Loucy (cell line): ENCODE results near the gene LCN12.
A peak's percentile ranks its signal among the peaks of the same experiment; 100 is the strongest.

Source experiments
- H2AFZ ChIP-seq: fragments of 200-600 bp; sonication (generic); 2 replicates; pipeline ENCODE4 v1.6.0; 2016; ENCODE audit warnings: antibody characterized with exemption, mild to moderate bottlenecking, low read length, moderate library complexity
- H3F3A ChIP-seq: fragments of 200-600 bp; 2 replicates; pipeline ENCODE4 v1.6.0; 2016; ENCODE audit warnings: antibody characterized with exemption, low read depth, mild to moderate bottlenecking
- H3K27me3 ChIP-seq: fragments of 200-600 bp; sonication (generic); 2 replicates; pipeline ENCODE4 v1.6.1; 2014; ENCODE audit warnings: low read length, mild to moderate bottlenecking; ENCODE audit not compliant: insufficient read depth, poor library complexity, severe bottlenecking
- H3K36me3 ChIP-seq: fragments of 200-600 bp; sonication (generic); 2 replicates; pipeline ENCODE4 v1.6.1; 2016; ENCODE audit warnings: low read length; ENCODE audit not compliant: insufficient read depth
- H3K4me1 ChIP-seq: fragments of 200-600 bp; sonication (generic); 2 replicates; pipeline ENCODE4 v1.5.1; 2014; ENCODE audit warnings: low read length, mild to moderate bottlenecking; ENCODE audit not compliant: insufficient read depth, poor library complexity, severe bottlenecking
- H3K4me2 ChIP-seq: fragments of 200-600 bp; sonication (generic); 2 replicates; pipeline ENCODE4 v1.6.0; 2014; ENCODE audit warnings: antibody characterized with exemption, low read length, low read depth, mild to moderate bottlenecking; ENCODE audit not compliant: poor library complexity, severe bottlenecking
- H3K4me3 ChIP-seq: fragments of 200-600 bp; sonication (generic); 2 replicates; pipeline ENCODE4 v1.5.1; 2014; ENCODE audit warnings: low read length, mild to moderate bottlenecking, mixed read lengths; ENCODE audit not compliant: poor library complexity, severe bottlenecking
- H3K79me2 ChIP-seq: fragments of 200-600 bp; sonication (generic); 2 replicates; pipeline ENCODE4 v1.6.1; 2014; ENCODE audit warnings: low read length; ENCODE audit not compliant: insufficient read depth
- H3K9ac ChIP-seq: fragments of 200-600 bp; sonication (generic); 2 replicates; pipeline ENCODE4 v1.6.0; 2014; ENCODE audit warnings: mild to moderate bottlenecking, low read depth, low read length, moderate library complexity; ENCODE audit not compliant: poor library complexity, severe bottlenecking
- H3K9me2 ChIP-seq: fragments of 200-600 bp; sonication (generic); replicated peaks from 2 replicates; pipeline ENCODE4 v1.6.1; 2016; ENCODE audit warnings: low read depth, low read length, mixed read lengths
- H3K9me3 ChIP-seq: fragments of 200-600 bp; sonication (generic); 2 replicates; pipeline ENCODE4 v1.6.1; 2014; ENCODE audit warnings: mild to moderate bottlenecking, antibody characterized with exemption, low read length, low read depth; ENCODE audit not compliant: insufficient read depth
- H4K20me1 ChIP-seq: fragments of 200-600 bp; sonication (generic); 2 replicates; pipeline ENCODE4 v1.6.0; 2014; ENCODE audit warnings: antibody characterized with exemption, low read length, mild to moderate bottlenecking; ENCODE audit not compliant: insufficient read depth, poor library complexity, severe bottlenecking
- EZH2phosphoT487 ChIP-seq: fragments of 200-600 bp; IDR thresholded peaks from 2 replicates; pipeline ENCODE4 v1.6.1; 2018; ENCODE audit warnings: antibody characterized with exemption, mild to moderate bottlenecking, moderate library complexity, borderline replicate concordance
- TF ChIP-seq, protein P1 (sequence below): fragments of 200-600 bp; sonication (generic); conservative IDR thresholded peaks from 2 replicates; pipeline ENCODE4 v1.5.1; 2014; ENCODE audit warnings: mild to moderate bottlenecking, antibody characterized with exemption, low read length

Gene LCN12

DNA sequence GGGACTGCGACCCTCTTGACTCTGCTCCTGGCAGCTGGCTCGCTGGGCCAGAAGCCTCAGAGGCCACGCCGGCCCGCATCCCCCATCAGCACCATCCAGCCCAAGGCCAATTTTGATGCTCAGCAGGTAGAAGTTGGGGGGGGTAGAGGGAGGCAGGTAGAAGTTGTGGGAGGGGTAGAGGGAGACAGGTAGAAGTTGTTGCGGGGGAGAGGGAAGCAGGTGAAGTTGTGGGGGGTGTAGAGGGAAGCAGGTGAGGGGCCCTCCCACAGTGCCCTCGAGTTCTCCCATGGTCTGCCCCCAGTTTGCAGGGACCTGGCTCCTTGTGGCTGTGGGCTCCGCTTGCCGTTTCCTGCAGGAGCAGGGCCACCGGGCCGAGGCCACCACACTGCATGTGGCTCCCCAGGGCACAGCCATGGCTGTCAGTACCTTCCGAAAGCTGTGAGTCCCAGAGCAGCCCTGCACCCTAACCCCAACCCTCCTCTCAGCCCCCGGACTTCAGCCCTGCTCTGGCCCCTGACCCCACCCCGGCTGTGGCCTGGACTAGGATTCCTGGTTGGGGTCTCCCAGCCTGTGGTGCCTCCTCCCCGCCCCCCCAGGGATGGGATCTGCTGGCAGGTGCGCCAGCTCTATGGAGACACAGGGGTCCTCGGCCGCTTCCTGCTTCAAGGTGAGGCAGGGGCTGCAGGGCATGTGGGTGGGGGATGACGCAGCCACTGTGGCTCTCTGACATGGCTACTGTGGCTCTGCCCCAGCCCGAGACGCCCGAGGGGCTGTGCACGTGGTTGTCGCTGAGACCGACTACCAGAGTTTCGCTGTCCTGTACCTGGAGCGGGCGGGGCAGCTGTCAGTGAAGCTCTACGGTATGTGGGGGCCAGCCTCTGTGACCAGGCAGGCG, 6.5 kb upstream of the LCN12 start:
- peak overlapping the region; percentile 38 for H3K4me2 ChIP-seq
- no peak overlapping the region for H2AFZ ChIP-seq
- TF ChIP-seq, protein P1, sequence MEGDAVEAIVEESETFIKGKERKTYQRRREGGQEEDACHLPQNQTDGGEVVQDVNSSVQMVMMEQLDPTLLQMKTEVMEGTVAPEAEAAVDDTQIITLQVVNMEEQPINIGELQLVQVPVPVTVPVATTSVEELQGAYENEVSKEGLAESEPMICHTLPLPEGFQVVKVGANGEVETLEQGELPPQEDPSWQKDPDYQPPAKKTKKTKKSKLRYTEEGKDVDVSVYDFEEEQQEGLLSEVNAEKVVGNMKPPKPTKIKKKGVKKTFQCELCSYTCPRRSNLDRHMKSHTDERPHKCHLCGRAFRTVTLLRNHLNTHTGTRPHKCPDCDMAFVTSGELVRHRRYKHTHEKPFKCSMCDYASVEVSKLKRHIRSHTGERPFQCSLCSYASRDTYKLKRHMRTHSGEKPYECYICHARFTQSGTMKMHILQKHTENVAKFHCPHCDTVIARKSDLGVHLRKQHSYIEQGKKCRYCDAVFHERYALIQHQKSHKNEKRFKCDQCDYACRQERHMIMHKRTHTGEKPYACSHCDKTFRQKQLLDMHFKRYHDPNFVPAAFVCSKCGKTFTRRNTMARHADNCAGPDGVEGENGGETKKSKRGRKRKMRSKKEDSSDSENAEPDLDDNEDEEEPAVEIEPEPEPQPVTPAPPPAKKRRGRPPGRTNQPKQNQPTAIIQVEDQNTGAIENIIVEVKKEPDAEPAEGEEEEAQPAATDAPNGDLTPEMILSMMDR, result no peak
- no peak for TF ChIP-seq EZH2phosphoT487
- H3F3A ChIP-seq, result no peaks in the 10 kb centered on the region
- no peak overlapping the region for H3K4me3 ChIP-seq
- H3K4me1 ChIP-seq, result peaks cover 20% of the 10 kb centered on the region
- H3K36me3 ChIP-seq, result peaks cover 20% of the 10 kb centered on the region; the same call in 1 of the 2 replicates
- peaks cover 29% of the 10 kb centered on the region for H4K20me1 ChIP-seq
- peak overlapping the region; percentile 57 for H3K9ac ChIP-seq
- H3K9me2 ChIP-seq, result no peaks in the 10 kb centered on the region
- peaks cover 26% of the 10 kb centered on the region for H3K79me2 ChIP-seq
- no peaks in the 10 kb centered on the region for H3K9me3 ChIP-seq
- H3K27me3 ChIP-seq, result no peaks in the 10 kb centered on the region

DNA sequence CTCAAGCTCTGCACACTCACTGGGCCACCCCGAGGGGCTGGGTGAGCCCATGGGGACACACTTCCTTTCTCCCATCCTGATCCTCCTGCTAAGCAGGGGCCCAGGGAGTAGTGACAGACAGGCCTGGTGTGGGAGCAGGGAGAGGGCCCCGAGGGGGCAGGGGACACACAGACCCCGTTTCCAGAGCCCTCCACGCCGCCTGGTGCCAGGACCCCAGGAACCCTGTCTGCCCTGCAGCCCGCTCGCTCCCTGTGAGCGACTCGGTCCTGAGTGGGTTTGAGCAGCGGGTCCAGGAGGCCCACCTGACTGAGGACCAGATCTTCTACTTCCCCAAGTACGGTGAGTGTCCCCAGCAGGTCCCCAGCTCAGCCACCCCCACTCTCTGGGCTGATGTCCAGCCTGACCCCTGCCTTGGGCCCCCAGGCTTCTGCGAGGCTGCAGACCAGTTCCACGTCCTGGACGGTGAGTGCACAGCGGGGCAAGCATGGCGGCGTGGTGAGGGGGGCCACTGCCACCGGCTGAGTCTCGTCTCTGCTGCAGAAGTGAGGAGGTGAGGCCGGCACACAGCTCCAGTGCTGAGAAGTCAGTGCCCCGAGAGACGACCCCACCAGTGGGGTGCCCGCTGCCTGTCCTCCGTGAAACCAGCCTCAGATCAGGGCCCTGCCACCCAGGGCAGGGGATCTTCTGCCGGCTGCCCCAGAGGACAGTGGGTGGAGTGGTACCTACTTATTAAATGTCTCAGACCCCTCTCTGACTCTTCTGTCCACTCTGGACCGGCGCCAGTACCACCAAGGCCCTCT, 5.6 kb upstream of the LCN12 start:
- TF ChIP-seq EZH2phosphoT487, result no peak
- TF ChIP-seq, protein P1, result no peak
- no peaks in the 10 kb centered on the region for H3K9me2 ChIP-seq
- peaks cover 23% of the 10 kb centered on the region for H3K4me1 ChIP-seq
- no peaks in the 10 kb centered on the region for H3F3A ChIP-seq
- H4K20me1 ChIP-seq, result peaks cover 26% of the 10 kb centered on the region
- H3K9me3 ChIP-seq, result no peaks in the 10 kb centered on the region
- H3K79me2 ChIP-seq, result peaks cover 26% of the 10 kb centered on the region
- no peak overlapping the region for H2AFZ ChIP-seq
- H3K27me3 ChIP-seq, result no peaks in the 10 kb centered on the region
- no peak overlapping the region for H3K9ac ChIP-seq
- H3K4me2 ChIP-seq, result no peak overlapping the region
- peaks cover 12% of the 10 kb centered on the region; the same call in 1 of the 2 replicates for H3K36me3 ChIP-seq
- H3K4me3 ChIP-seq, result no peak overlapping the region

DNA sequence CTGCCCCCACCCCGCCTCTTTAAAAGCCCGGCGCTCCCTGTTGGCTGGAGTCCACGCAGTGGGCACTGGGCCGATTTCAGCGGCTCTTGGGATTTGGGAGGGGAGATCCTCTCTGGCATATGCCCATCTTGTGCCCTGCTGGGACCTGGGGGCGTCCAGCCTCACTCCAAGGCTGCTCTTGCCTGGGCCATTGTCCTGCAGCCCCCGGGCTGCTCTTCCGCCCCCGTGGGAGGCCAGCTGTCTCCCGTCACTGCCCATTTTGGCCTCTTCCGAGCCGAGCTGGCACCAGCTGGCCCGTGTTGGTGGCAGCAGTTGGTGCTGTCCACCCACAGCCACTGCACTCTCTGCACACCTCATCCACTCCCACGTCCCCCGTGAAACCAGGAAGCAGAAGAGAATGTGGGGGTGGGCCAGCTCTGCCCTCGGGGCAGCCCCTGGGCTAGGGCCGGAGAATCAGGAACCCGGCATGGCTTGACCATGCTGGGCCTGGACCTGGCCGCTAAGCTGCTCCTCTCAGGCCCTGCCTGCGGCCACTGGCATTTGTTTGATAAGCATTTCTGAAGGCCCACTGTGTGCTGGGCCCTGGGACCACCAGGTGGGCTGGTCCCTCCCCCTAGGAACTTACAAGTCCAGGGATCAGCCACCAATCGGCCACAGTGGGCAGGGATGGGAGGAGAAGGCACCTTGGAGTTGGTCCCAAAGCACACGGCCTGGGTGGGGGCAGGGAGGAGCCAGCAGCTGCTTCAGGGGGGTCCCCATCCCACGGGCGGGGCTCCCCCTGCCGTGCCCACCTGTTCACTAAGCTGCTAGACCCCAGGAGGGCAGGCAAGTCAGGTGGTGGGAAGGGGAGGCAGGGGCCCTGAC, 4.8 kb upstream of the LCN12 start:
- Histone ChIP-seq H3K9ac (no peak overlapping the region), H3K4me2 (no peak overlapping the region), H3K4me1 (peaks cover 23% of the 10 kb centered on the region)

More for the DNA sequence above, 4.8 kb upstream of the LCN12 start:
- H3K27me3 ChIP-seq, result no peaks in the 10 kb centered on the region
- H3F3A ChIP-seq, result no peaks in the 10 kb centered on the region
- H2AFZ ChIP-seq, result no peak overlapping the region
- H3K79me2 ChIP-seq, result peaks cover 19% of the 10 kb centered on the region
- no peak for TF ChIP-seq EZH2phosphoT487
- TF ChIP-seq, protein P1, result no peak
- peaks cover 18% of the 10 kb centered on the region for H4K20me1 ChIP-seq
- H3K9me3 ChIP-seq, result no peaks in the 10 kb centered on the region
- H3K36me3 ChIP-seq, result peaks cover 3% of the 10 kb centered on the region; the same call in 1 of the 2 replicates
- no peak overlapping the region for H3K4me3 ChIP-seq
- no peaks in the 10 kb centered on the region for H3K9me2 ChIP-seq
